GM19351 (cell line): ENCODE measurements around the gene PSRC1.
"Not testable (repeated sequence)": the region's sequence is repeated elsewhere in the genome, so short reads cannot be mapped to it uniquely, and the experiment has no call there.

ENCODE experiments used
- ATAC-seq: cut with Tn5 transposase; IDR thresholded peaks from one replicate; pipeline ENCODE4 v1.9.1; 2021; ENCODE audit warnings: mild to moderate bottlenecking, moderate library complexity; ENCODE audit not compliant: unreplicated experiment

PSRC1 gene

GRCh38 chr1:109282952-109283747 is at the start of gene PSRC1:
TSS of gene PSRC1 (minus strand) at chr1:109283145.
- ATAC-seq = peak; percentile 90

- ATAC-seq = no peak
Measured at GRCh38 chr1:109331113-109331512, 48.2 kb upstream of the PSRC1 start.

GRCh38 chr1:109327285-109327684 is 44.3 kb upstream of the PSRC1 start:
- no peak for ATAC-seq

- no peak for ATAC-seq
Measured at GRCh38 chr1:109322974-109323373, 40.0 kb upstream of the PSRC1 start.

- ATAC-seq = no peak
Measured at GRCh38 chr1:109319114-109319513, 36.2 kb upstream of the PSRC1 start.

- ATAC-seq = no peak
Measured at GRCh38 chr1:109316506-109316905, 33.6 kb upstream of the PSRC1 start.

GRCh38 chr1:109315288-109315687 is 32.3 kb upstream of the PSRC1 start:
- ATAC-seq = no peak

GRCh38 chr1:109314795-109315194 is 31.9 kb upstream of the PSRC1 start:
- no peak for ATAC-seq

- ATAC-seq = no peak
Measured at GRCh38 chr1:109312978-109313775, 30.2 kb upstream of the PSRC1 start.

GRCh38 chr1:109312246-109312645 is 29.3 kb upstream of the PSRC1 start:
- no peak for ATAC-seq

GRCh38 chr1:109309347-109309746 is 26.4 kb upstream of the PSRC1 start:
- no peak for ATAC-seq

GRCh38 chr1:109307274-109308021 is 24.5 kb upstream of the PSRC1 start:
- ATAC-seq = no peak

GRCh38 chr1:109306832-109307273 is 23.9 kb upstream of the PSRC1 start, which contains the start of gene MYBPHL:
TSS of gene MYBPHL (minus strand) at chr1:109307011. CDS start at chr1:109306991, 20 bp downstream.
- no peak for ATAC-seq

GRCh38 chr1:109305991-109306390 is 23.0 kb upstream of the PSRC1 start:
- not testable (repeated sequence) for ATAC-seq

- no peak for ATAC-seq
Measured at GRCh38 chr1:109304226-109304920, 21.4 kb upstream of the PSRC1 start.

GRCh38 chr1:109301874-109302273 is 18.9 kb upstream of the PSRC1 start:
- no peak for ATAC-seq

- no peak for ATAC-seq
Measured at GRCh38 chr1:109300650-109301151, 17.8 kb upstream of the PSRC1 start.

- no peak for ATAC-seq
Measured at GRCh38 chr1:109299558-109300343, 16.8 kb upstream of the PSRC1 start.
